NCI-H2029 treated with DMSO at 0.1 percent for 48 hours (cell line): ENCODE measurements around the gene ZBTB20.

ENCODE experiments used
- DNase-seq: peaks from one replicate; lab custom pipeline; 2025; lab: John Stamatoyannopoulos, UW

ZBTB20 gene

GRCh38 chr3:114760679-114761078 lies 386.4 kb downstream of the ZBTB20 start:
- DNase-seq, result no peak

- DNase-seq, result no peak
Observed at GRCh38 chr3:114758831-114759699, 388.0 kb downstream of the ZBTB20 start.

GRCh38 chr3:114756506-114757279 lies 390.4 kb downstream of the ZBTB20 start:
- DNase-seq, result no peak

GRCh38 chr3:114746502-114746901 lies 400.6 kb downstream of the ZBTB20 start:
- peak; percentile 3 for DNase-seq

- DNase-seq, result no peak
Observed at GRCh38 chr3:114745322-114746240, 401.5 kb downstream of the ZBTB20 start.

GRCh38 chr3:114743746-114744485 lies 403.2 kb downstream of the ZBTB20 start:
- DNase-seq, result no peak

GRCh38 chr3:114741066-114741465 lies 406.0 kb downstream of the ZBTB20 start:
- DNase-seq, result no peak

GRCh38 chr3:114739627-114740026 lies 407.5 kb downstream of the ZBTB20 start:
- no peak for DNase-seq

GRCh38 chr3:114732353-114732752 lies 414.7 kb downstream of the ZBTB20 start:
- DNase-seq, result no peak

GRCh38 chr3:114730397-114730796 lies 416.7 kb downstream of the ZBTB20 start:
- peak; percentile 37 for DNase-seq

GRCh38 chr3:114727373-114727772 lies 419.7 kb downstream of the ZBTB20 start:
- no peak for DNase-seq

- DNase-seq, result no peak
Observed at GRCh38 chr3:114725966-114726365, 421.1 kb downstream of the ZBTB20 start.

- DNase-seq, result no peak
Observed at GRCh38 chr3:114722530-114722929, 424.6 kb downstream of the ZBTB20 start.

- no peak for DNase-seq
Observed at GRCh38 chr3:114721864-114722263, 425.2 kb downstream of the ZBTB20 start.

GRCh38 chr3:114721209-114721608 lies 425.9 kb downstream of the ZBTB20 start:
- no peak for DNase-seq

GRCh38 chr3:114718898-114719210 lies 428.2 kb downstream of the ZBTB20 start:
- no peak for DNase-seq

- no peak for DNase-seq
Observed at GRCh38 chr3:114718071-114718897, 428.8 kb downstream of the ZBTB20 start.

- DNase-seq, result no peak
Observed at GRCh38 chr3:114716916-114717315, 430.2 kb downstream of the ZBTB20 start.

- DNase-seq, result no peak
Observed at GRCh38 chr3:114716126-114716525, 431.0 kb downstream of the ZBTB20 start.

- DNase-seq, result no peak
Observed at GRCh38 chr3:114714957-114715460, 432.1 kb downstream of the ZBTB20 start.
